ENCODE results near the gene SYCE3.

DNA sequence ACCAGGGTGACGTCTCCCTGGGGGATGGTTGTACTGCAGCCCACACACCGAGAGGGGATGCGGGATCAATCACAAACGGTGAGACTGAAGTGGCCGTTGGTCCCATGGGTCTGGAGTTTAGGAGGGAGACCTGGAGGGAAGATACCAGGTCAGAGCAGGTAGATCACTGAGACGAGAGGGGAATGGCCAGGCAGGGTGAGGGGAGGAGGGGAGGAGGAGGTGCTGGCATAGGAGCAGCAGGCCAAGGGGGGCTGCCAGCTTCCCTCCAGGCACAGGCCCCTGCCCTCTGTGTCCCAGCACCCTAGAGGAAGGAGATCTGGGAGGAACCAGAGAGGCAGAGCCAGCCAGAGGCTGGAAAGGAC, 44.9 kb upstream of the SYCE3 start:
- TF ChIP-seq ZBTB1 (tag by site-specific recombination; IDR thresholded peaks at IDR 0.05): no peak
- no peak for TF ChIP-seq ZNF530 (tag by site-specific recombination; IDR thresholded peaks at IDR 0.05; ENCODE audit: low read depth)
- no peak for TF ChIP-seq ZNF558 (tag by site-specific recombination; IDR thresholded peaks at IDR 0.05)
- TF ChIP-seq CTCF (tag by site-specific recombination; IDR thresholded peaks at IDR 0.05): no peak
- TF ChIP-seq ZNF580 (tag by site-specific recombination; IDR thresholded peaks at IDR 0.05): no peak
- TF ChIP-seq, protein P1, sequence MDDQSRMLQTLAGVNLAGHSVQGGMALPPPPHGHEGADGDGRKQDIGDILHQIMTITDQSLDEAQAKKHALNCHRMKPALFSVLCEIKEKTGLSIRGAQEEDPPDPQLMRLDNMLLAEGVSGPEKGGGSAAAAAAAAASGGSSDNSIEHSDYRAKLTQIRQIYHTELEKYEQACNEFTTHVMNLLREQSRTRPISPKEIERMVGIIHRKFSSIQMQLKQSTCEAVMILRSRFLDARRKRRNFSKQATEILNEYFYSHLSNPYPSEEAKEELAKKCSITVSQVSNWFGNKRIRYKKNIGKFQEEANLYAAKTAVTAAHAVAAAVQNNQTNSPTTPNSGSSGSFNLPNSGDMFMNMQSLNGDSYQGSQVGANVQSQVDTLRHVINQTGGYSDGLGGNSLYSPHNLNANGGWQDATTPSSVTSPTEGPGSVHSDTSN (CRISPR knock-in tag; IDR thresholded peaks at IDR 0.05): no peak
- TF ChIP-seq ZNF792 (tag by site-specific recombination; IDR thresholded peaks at IDR 0.05): no peak
- TF ChIP-seq TRIM28 (IDR thresholded peaks at IDR 0.05; ENCODE audit: borderline replicate concordance, low read length): no peak
- TF ChIP-seq ZBTB21 (tag by site-specific recombination; IDR thresholded peaks at IDR 0.05): no peak
- TF ChIP-seq ZNF266 (tag by site-specific recombination; IDR thresholded peaks at IDR 0.05; ENCODE audit: low read depth): no peak
- TF ChIP-seq PRDM2 (tag by site-specific recombination; IDR thresholded peaks at IDR 0.05; ENCODE audit: borderline replicate concordance): no peak
